CD4-positive, alpha-beta memory T cell (primary cell): ENCODE data around the gene ST8SIA1. TPM values are rescaled to one million over a fixed set of nuclear protein-coding genes. Genes with fewer than 3 reads are reported as not detected.

ENCODE experiments used
- CTCF ChIA-PET: fragments of 350-600 bp; sonication (Branson Sonifier 250); formaldehyde crosslinking; loops from one replicate; lab custom pipeline; 2021; ENCODE audit warnings: inconsistent platforms; ENCODE audit not compliant: partially characterized antibody; lab: Charles Lee
- POLR2A ChIA-PET: fragments of 350-600 bp; sonication (Branson Sonifier 250); formaldehyde crosslinking; loops from one replicate; lab custom pipeline; 2021; ENCODE audit not compliant: partially characterized antibody; lab: Charles Lee
- DNase-seq, 5 donors: peaks; one replicate each; pipeline versions ENCODE4 v3.0.0 to v3.0.0-alpha.2; 2020 to 2022; ENCODE audit warnings: mixed read lengths in 1 of 5
- H3K27ac ChIP-seq: one replicate; pipeline ENCODE4 v1.7.0; 2013; ENCODE audit warnings: low read depth, low read length
- H3K27me3 ChIP-seq: 2 replicates; pipeline ENCODE4 v1.7.0; 2013; ENCODE audit warnings: mild to moderate bottlenecking, low read length, moderate library complexity; ENCODE audit not compliant: insufficient read depth
- H3K36me3 ChIP-seq: 2 replicates; pipeline ENCODE4 v1.7.0; 2013; ENCODE audit warnings: mild to moderate bottlenecking, low read length, moderate library complexity; ENCODE audit not compliant: insufficient read depth
- H3K4me1 ChIP-seq: 2 replicates; pipeline ENCODE4 v1.7.0; 2013; ENCODE audit warnings: mild to moderate bottlenecking, low read length, moderate library complexity; ENCODE audit not compliant: insufficient read depth
- H3K4me3 ChIP-seq, 2 donors: one replicate each; pipeline ENCODE4 v1.7.0; 2013; ENCODE audit warnings: low read length in 2 of 2, mild to moderate bottlenecking in 1 of 2
- H3K9me3 ChIP-seq, 2 donors: one replicate each; pipeline ENCODE4 v1.7.0; 2013; ENCODE audit warnings: low read length in 2 of 2, control low read depth in 1 of 2; ENCODE audit not compliant: control insufficient read depth in 1 of 2
- H3K27ac Mint-ChIP-seq, 7 donors: one replicate each; pipeline ENCODE4 v1.8.0; 2020 to 2021; ENCODE audit warnings: mixed read lengths in 7 of 7, mild to moderate bottlenecking in 6 of 7, inconsistent platforms in 3 of 7, moderate library complexity in 3 of 7
- H3K27me3 Mint-ChIP-seq, 2 donors: one replicate each; pipeline ENCODE4 v1.8.0; 2020 to 2021; ENCODE audit warnings: mixed read lengths in 2 of 2
- H3K36me3 Mint-ChIP-seq, 2 donors: one replicate each; pipeline ENCODE4 v1.8.0; 2020 to 2021; ENCODE audit warnings: mixed read lengths in 2 of 2, inconsistent platforms in 1 of 2, mild to moderate bottlenecking in 1 of 2
- H3K4me1 Mint-ChIP-seq, 4 donors: one replicate each; pipeline ENCODE4 v1.8.0; 2020 to 2021; ENCODE audit warnings: mixed read lengths in 4 of 4, mild to moderate bottlenecking in 1 of 4
- H3K4me3 Mint-ChIP-seq, 8 donors: one replicate each; pipeline ENCODE4 v1.8.0; 2020 to 2021; ENCODE audit warnings: mixed read lengths in 8 of 8, mild to moderate bottlenecking in 7 of 8, moderate library complexity in 6 of 8, inconsistent platforms in 3 of 8
- H3K9me3 Mint-ChIP-seq, 8 donors: one replicate each; pipeline ENCODE4 v1.8.0; 2020 to 2021; ENCODE audit warnings: mixed read lengths in 8 of 8, mild to moderate bottlenecking in 5 of 8, inconsistent platforms in 3 of 8, moderate library complexity in 1 of 8
- intact Hi-C: fragments of 100-400 bp; cut with micrococcal nuclease; formaldehyde crosslinking; loops from one replicate; pipeline ENCODE4 v1.15.1; 2023
- polyA plus RNA-seq, 2 donors: library from polyadenylated mRNA; unstranded; fragments of 300-500 nt; fragmentation: Illumina TruSeq; gene quantifications; one replicate each; pipeline ENCODE4 v1.2.3, GENCODE V29; 2021
- total RNA-seq, 2 experiments: library from RNA; stranded (reverse); gene quantifications; one replicate each; pipeline ENCODE4 v1.2.3, GENCODE V29; 2021

The ST8SIA1 gene
- total and polyA plus RNA-seq, 4 experiments from 2014 or later = 3.8 to 53.6 (median 29.6) TPM

DNA sequence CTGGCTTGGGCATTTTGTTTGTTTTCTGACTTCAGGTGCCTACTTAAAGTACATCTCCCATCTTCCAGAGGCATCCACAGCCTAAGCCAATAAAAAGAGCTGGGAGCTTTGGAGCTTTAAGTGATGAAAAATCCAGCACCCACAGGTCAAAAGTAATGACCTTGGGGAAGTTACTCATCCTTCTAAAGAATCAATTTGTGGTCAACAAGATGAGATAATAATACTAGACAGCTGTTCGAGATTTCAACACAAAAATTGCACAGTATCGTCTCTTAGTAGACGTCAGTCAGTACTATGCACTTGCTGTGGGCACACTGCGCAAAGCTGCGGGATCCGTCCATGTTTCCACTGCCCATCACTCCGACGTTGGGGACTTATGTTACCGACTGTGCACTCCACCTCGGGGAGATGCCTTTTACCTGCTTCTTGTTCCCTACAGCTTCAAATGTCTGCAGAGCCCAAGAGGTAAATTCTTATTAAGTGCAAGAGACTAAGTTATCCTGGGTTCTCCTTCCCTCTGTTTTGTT, 1.3 kb downstream of the ST8SIA1 start:
- H3K27ac Mint-ChIP-seq = peak overlapping the region; percentile 81 to 99 (median 87)
- DNase-seq = peak in 2 of 5 donors; percentile 6 to 11
- Histone ChIP-seq H3K9me3 (no peaks in the 10 kb centered on the region), H3K27me3 (no peaks in the 10 kb centered on the region), H3K4me3 (peak overlapping the region; percentile 53 to 93), H3K27ac (peak overlapping the region; percentile 75), H3K36me3 (no peaks in the 10 kb centered on the region), H3K4me1 (peaks cover 52% of the 10 kb centered on the region)
- H3K9me3 Mint-ChIP-seq = peaks cover 0 to 8% (median 0%) of the 10 kb centered on the region in 8 donors
- peaks cover 0 to 19% of the 10 kb centered on the region in 2 donors for H3K36me3 Mint-ChIP-seq
- H3K27me3 Mint-ChIP-seq = peaks cover 0 to 2% of the 10 kb centered on the region in 2 donors
- H3K4me1 Mint-ChIP-seq = peaks cover 54 to 74% (median 54%) of the 10 kb centered on the region in 4 donors
- intact Hi-C loops = loop anchor here (2.0 to 5.0 kb wide), 3 partner anchors 44 to 896 kb away; partner anchors contain the start of genes ETNK1 and PYROXD1
- H3K4me3 Mint-ChIP-seq = peak overlapping the region; percentile 92 to 98 (median 96)
- ChIA-PET POLR2A (interaction anchor here (0.7 to 3.2 kb wide), 10 partner anchors 10 to 187 kb away, joined by 3 to 24 read pairs (median 3); no protein-coding TSS in a partner anchor), CTCF (interaction anchor here (0.7 to 1.3 kb wide), 5 partner anchors 12 to 209 kb away, joined by 3 to 4 read pairs (median 3); no protein-coding TSS in a partner anchor)

GRCh38 chr12:22332202-22332601, 2.3 kb downstream of the ST8SIA1 start:
- Histone ChIP-seq H3K27ac (no peak overlapping the region), H3K36me3 (no peaks in the 10 kb centered on the region), H3K4me3 (peak overlapping the region in 1 of 2 donors; percentile 93), H3K9me3 (no peaks in the 10 kb centered on the region), H3K4me1 (peaks cover 60% of the 10 kb centered on the region), H3K27me3 (no peaks in the 10 kb centered on the region)
- ChIA-PET POLR2A (interaction anchor here (1.0 kb wide), 1 partner anchor 186 kb away, joined by 3 read pairs; no protein-coding TSS in a partner anchor), CTCF (interaction anchor here (1.3 kb wide), 1 partner anchor 11 kb away, joined by 4 read pairs; no protein-coding TSS in a partner anchor)
- H3K36me3 Mint-ChIP-seq = peaks cover 2 to 19% of the 10 kb centered on the region in 2 donors
- peak overlapping the region; percentile 92 to 98 (median 96) for H3K4me3 Mint-ChIP-seq
- DNase-seq = no peak
- peaks cover 59 to 85% (median 62%) of the 10 kb centered on the region in 4 donors for H3K4me1 Mint-ChIP-seq
- intact Hi-C loops = loop anchor here (2.0 to 5.0 kb wide), 3 partner anchors 43 to 895 kb away; partner anchors contain the start of genes ETNK1 and PYROXD1
- H3K9me3 Mint-ChIP-seq = peaks cover 0 to 8% (median 0%) of the 10 kb centered on the region in 8 donors
- peak overlapping the region in 6 of 7 donors; percentile 10 to 99 (median 86) for H3K27ac Mint-ChIP-seq
- H3K27me3 Mint-ChIP-seq = peaks cover 0 to 2% of the 10 kb centered on the region in 2 donors

DNA sequence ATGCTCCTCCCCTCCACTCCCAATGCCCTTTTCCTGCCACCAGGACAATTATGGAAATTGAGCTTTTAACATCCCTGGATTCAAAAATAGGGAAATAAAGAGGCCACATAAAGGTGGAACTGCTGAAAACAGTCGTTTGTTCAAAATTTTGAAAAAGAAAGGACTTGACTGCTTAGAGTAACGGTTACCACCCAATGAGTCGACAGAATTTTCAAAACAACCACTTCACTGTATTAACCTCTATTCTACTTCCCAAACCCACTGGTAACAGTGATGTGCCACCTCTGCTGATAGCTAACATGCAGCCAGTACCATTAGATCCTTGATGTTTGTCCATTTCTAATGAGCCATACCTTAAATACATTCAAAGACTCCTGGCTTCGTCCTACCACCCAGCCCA, 4.9 kb downstream of the ST8SIA1 start:
- Mint-ChIP-seq H3K9me3 (no peaks in the 10 kb centered on the region), H3K36me3 (peaks cover 3 to 17% of the 10 kb centered on the region in 2 donors), H3K4me3 (peak overlapping the region; percentile 12 to 95 (median 44)), H3K4me1 (peaks cover 68 to 88% (median 73%) of the 10 kb centered on the region in 4 donors), H3K27me3 (no peaks in the 10 kb centered on the region), H3K27ac (peak overlapping the region; percentile 5 to 99 (median 64))
- Histone ChIP-seq H3K4me1 (peaks cover 73% of the 10 kb centered on the region), H3K9me3 (no peaks in the 10 kb centered on the region), H3K4me3 (peak overlapping the region in 1 of 2 donors; percentile 3), H3K27ac (no peak overlapping the region), H3K27me3 (no peaks in the 10 kb centered on the region), H3K36me3 (no peaks in the 10 kb centered on the region)
- no peak for DNase-seq
- intact Hi-C loops = loop anchor here (5.0 kb wide), 2 partner anchors 298 to 892 kb away; partner anchors contain the start of genes ETNK1 and PYROXD1
- POLR2A ChIA-PET = interaction anchor here (1.1 to 1.9 kb wide), 3 partner anchors 8 to 26 kb away, joined by 3 to 6 read pairs (median 3); no protein-coding TSS in a partner anchor
- CTCF ChIA-PET = interaction anchor here (0.6 to 2.1 kb wide), 5 partner anchors 8 to 247 kb away, joined by 3 to 5 read pairs (median 4); no protein-coding TSS in a partner anchor

GRCh38 chr12:22325218-22325617, 9.3 kb downstream of the ST8SIA1 start:
- DNase-seq = no peak
- no peaks in the 10 kb centered on the region for H3K27me3 Mint-ChIP-seq
- Histone ChIP-seq H3K27ac (no peak overlapping the region), H3K9me3 (no peaks in the 10 kb centered on the region), H3K4me3 (no peak overlapping the region), H3K36me3 (no peaks in the 10 kb centered on the region), H3K27me3 (no peaks in the 10 kb centered on the region), H3K4me1 (peaks cover 72% of the 10 kb centered on the region)
- no peak overlapping the region for H3K4me3 Mint-ChIP-seq
- peaks cover 10% of the 10 kb centered on the region in 2 donors for H3K36me3 Mint-ChIP-seq
- peak overlapping the region in 1 of 7 donors; percentile 58 for H3K27ac Mint-ChIP-seq
- POLR2A ChIA-PET = interaction anchor here (1.0 kb wide), 1 partner anchor 118 kb away, joined by 3 read pairs; no protein-coding TSS in a partner anchor
- CTCF ChIA-PET = interaction anchor here (1.6 kb wide), 1 partner anchor 10 kb away, joined by 4 read pairs; no protein-coding TSS in a partner anchor
- peaks cover 0 to 3% (median 0%) of the 10 kb centered on the region in 8 donors for H3K9me3 Mint-ChIP-seq
- intact Hi-C loops = no loop called here
- H3K4me1 Mint-ChIP-seq = peaks cover 61 to 82% (median 73%) of the 10 kb centered on the region in 4 donors

- Histone ChIP-seq H3K27me3 (no peaks in the 10 kb centered on the region), H3K9me3 (no peaks in the 10 kb centered on the region), H3K36me3 (no peaks in the 10 kb centered on the region), H3K4me1 (peaks cover 46% of the 10 kb centered on the region), H3K27ac (no peak overlapping the region), H3K4me3 (no peak overlapping the region)
- CTCF ChIA-PET = interaction anchor here (0.9 to 1.9 kb wide), 4 partner anchors 8 to 28 kb away, joined by 3 to 8 read pairs (median 4); no protein-coding TSS in a partner anchor
- Mint-ChIP-seq H3K27ac (peak overlapping the region in 6 of 7 donors; percentile 1 to 73 (median 56)), H3K4me1 (peaks cover 43 to 62% (median 54%) of the 10 kb centered on the region in 4 donors), H3K9me3 (peaks cover 0 to 3% (median 0%) of the 10 kb centered on the region in 8 donors), H3K27me3 (no peaks in the 10 kb centered on the region), H3K4me3 (peak overlapping the region in 3 of 8 donors; percentile 6 to 55 (median 21)), H3K36me3 (peaks cover 7 to 9% of the 10 kb centered on the region in 2 donors)
- POLR2A ChIA-PET = interaction anchor here (1.4 to 1.6 kb wide), 2 partner anchors 8 to 13 kb away, joined by 3 to 9 read pairs; no protein-coding TSS in a partner anchor
- DNase-seq = no peak
- intact Hi-C loops = no loop called here
Observed at GRCh38 chr12:22322091-22322490, 12.4 kb downstream of the ST8SIA1 start.

GRCh38 chr12:22321638-22322037, 12.9 kb downstream of the ST8SIA1 start:
- H3K9me3 ChIP-seq = no peaks in the 10 kb centered on the region
- H3K4me1 ChIP-seq = peaks cover 42% of the 10 kb centered on the region
- POLR2A ChIA-PET = interaction anchor here (1.4 to 1.6 kb wide), 2 partner anchors 8 to 14 kb away, joined by 3 to 9 read pairs; no protein-coding TSS in a partner anchor
- Mint-ChIP-seq H3K27ac (peak overlapping the region in 6 of 7 donors; percentile 9 to 75 (median 66)), H3K9me3 (peaks cover 0 to 3% (median 0%) of the 10 kb centered on the region in 8 donors), H3K27me3 (no peaks in the 10 kb centered on the region), H3K4me3 (peak overlapping the region in 4 of 8 donors; percentile 6 to 55 (median 22)), H3K36me3 (peaks cover 6 to 8% of the 10 kb centered on the region in 2 donors), H3K4me1 (peaks cover 41 to 59% (median 50%) of the 10 kb centered on the region in 4 donors)
- no peaks in the 10 kb centered on the region for H3K36me3 ChIP-seq
- intact Hi-C loops = loop anchor here (2.0 kb wide), 1 partner anchor 13 kb away; the partner anchor contains the start of gene ST8SIA1
- peak in 4 of 5 donors; percentile 16 to 54 (median 23) for DNase-seq
- CTCF ChIA-PET = interaction anchor here (0.9 to 1.9 kb wide), 4 partner anchors 9 to 28 kb away, joined by 3 to 8 read pairs (median 4); no protein-coding TSS in a partner anchor
- no peak overlapping the region for H3K27ac ChIP-seq
- H3K4me3 ChIP-seq = no peak overlapping the region
- no peaks in the 10 kb centered on the region for H3K27me3 ChIP-seq
